D721Med (cell line): ENCODE measurements around the gene CUL2.

Experiments
- DNase-seq: peaks from one replicate; pipeline ENCODE4 v3.0.0; 2011; ENCODE audit warnings: low spot score; ENCODE audit not compliant: insufficient read length
- FAIRE-seq: peaks from 2 replicates; lab custom pipeline; 2011; peaks lifted over from hg19 to GRCh38; lab: Jason Lieb, UNC
- TF ChIP-seq, protein P1 (sequence below): IDR thresholded peaks from 2 replicates; pipeline ENCODE4 v1.5.1; 2012; ENCODE audit warnings: mild to moderate bottlenecking, control low read depth; ENCODE audit not compliant: insufficient read depth; ENCODE audit errors: missing control alignments

Gene CUL2

GRCh38 chr10:35007858-35008301 is 82.3 kb downstream of the CUL2 start:
- no peak for FAIRE-seq
- DNase-seq: no peak
- TF ChIP-seq, protein P1, sequence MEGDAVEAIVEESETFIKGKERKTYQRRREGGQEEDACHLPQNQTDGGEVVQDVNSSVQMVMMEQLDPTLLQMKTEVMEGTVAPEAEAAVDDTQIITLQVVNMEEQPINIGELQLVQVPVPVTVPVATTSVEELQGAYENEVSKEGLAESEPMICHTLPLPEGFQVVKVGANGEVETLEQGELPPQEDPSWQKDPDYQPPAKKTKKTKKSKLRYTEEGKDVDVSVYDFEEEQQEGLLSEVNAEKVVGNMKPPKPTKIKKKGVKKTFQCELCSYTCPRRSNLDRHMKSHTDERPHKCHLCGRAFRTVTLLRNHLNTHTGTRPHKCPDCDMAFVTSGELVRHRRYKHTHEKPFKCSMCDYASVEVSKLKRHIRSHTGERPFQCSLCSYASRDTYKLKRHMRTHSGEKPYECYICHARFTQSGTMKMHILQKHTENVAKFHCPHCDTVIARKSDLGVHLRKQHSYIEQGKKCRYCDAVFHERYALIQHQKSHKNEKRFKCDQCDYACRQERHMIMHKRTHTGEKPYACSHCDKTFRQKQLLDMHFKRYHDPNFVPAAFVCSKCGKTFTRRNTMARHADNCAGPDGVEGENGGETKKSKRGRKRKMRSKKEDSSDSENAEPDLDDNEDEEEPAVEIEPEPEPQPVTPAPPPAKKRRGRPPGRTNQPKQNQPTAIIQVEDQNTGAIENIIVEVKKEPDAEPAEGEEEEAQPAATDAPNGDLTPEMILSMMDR: no peak

DNA sequence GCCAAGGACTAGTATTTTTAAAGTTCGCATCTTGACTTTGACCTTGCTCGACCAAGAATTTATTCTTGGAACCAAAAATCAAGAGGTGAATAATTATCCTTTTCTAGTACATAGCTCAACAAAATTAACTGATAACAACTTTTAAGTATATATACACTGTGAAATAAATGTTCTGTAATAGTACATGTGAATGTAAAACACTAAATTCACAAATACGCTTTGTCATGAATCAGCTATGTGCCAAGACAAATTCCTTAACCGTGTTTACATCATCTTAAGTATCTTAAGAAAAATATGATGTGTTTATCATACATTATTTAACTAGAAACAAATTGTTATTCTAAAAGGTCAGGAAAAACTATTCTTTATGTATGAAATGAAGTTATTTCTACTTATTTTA is 83.3 kb downstream of the CUL2 start:
- TF ChIP-seq, protein P1: no peak
- DNase-seq (no peak), FAIRE-seq (no peak)

DNA sequence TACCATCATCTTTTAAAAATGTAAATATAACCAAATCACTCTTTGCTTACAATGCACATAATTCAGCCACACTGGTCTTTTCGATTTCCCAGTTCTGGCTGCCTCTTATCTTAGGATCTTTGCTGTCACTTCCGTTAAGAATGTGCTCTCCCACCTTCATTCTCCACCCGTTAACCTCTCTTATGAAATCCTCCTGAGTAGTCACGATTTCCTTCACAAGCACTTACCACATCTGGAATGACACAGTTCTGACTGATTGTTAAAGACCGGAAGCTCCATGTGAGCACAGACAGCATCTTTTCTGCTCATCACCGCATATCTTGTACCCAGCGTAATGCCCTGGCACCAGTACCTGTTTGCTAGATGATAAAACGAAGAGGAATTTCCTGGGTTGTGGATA is 84.3 kb downstream of the CUL2 start:
- DNase-seq: no peak
- no peak for FAIRE-seq
- TF ChIP-seq, protein P1: no peak

DNA sequence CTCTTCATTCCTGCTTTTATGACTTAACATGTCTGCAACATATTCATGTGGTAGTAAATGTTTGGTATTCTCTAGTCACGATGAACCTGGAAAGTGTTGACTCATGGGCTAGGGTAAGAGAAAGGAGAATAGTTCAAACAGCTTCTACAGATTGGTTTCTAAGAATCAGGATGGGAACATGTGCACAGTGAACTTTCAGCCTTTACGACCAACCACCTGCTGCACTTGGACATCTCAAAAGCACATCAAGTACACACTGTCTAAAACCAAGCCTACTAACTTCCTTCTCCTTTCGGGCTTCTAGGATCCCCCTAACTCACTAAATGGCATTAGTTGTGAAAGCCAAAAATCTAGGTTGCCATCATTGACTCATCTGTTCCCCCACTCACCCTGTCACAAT is 85.5 kb downstream of the CUL2 start:
- no peak for FAIRE-seq
- TF ChIP-seq, protein P1: no peak
- DNase-seq: no peak

- TF ChIP-seq, protein P1: no peak
- FAIRE-seq: no peak
- DNase-seq: no peak
Observed at GRCh38 chr10:35003906-35004305, 86.2 kb downstream of the CUL2 start.

- FAIRE-seq: no peak
- TF ChIP-seq, protein P1: no peak
- DNase-seq: no peak
Observed at GRCh38 chr10:35000936-35001335, 89.2 kb downstream of the CUL2 start.

DNA sequence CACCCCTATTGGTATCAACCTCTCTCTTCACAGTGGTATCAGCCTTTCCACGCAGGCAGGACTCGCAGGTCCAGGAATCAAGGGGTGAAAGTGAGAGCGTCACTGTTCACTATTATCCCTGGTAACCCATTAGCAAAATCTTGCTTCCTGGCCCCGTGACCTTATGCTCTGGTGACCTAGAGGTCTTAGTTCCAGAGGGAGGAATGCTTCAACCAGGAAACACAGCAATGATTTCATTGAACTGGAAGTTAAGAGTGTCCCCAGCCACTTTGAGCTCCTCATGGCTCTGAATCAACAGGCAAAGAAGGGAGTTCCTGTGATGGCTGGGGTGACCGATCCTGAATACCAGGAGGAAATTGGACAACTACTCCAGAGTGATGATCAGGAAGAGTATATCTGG is 90.6 kb downstream of the CUL2 start:
- no peak for DNase-seq
- TF ChIP-seq, protein P1: no peak
- FAIRE-seq: no peak
